SK-N-SH (cell line): Measurements from ENCODE around the gene GRM5. TPM values are rescaled to one million over a fixed set of nuclear protein-coding genes. Genes with fewer than 3 reads are reported as not detected.

Experiments used
- CTCF ChIA-PET: fragments of 300-600, 350-600 bp; formaldehyde crosslinking; extraction: SDS; loops from one replicate; lab custom pipeline; 2021; lab: Yijun Ruan, JAX
- POLR2A ChIA-PET: fragments of 350-600 bp; sonication (Branson Sonifier 250); formaldehyde crosslinking; extraction: SDS; loops from one replicate; lab custom pipeline; 2020; ENCODE audit warnings: antibody characterized with exemption, inconsistent platforms; lab: Yijun Ruan, JAX
- DNase-seq: peaks from one replicate; pipeline ENCODE4 v3.0.0; 2012
- H2AFZ ChIP-seq: fragments of 200-600 bp; sonication (generic); 2 replicates; pipeline ENCODE4 v1.8.1; 2016; ENCODE audit warnings: antibody characterized with exemption, mild to moderate bottlenecking, low read depth
- H3F3A ChIP-seq: fragments of 200-600 bp; sonication (generic); replicated peaks from 2 replicates; pipeline ENCODE3; 2016; ENCODE audit warnings: antibody characterized with exemption, mild to moderate bottlenecking; ENCODE audit not compliant: insufficient read depth
- H3K27ac ChIP-seq, 2 experiments: fragments of 200-500 bp in 1 of 2; fragments of 200-600 bp in 1 of 2; sonication (Bioruptor generic) in 1 of 2; sonication (generic), shearing (Covaris generic) in 1 of 2; 2 replicates each; pipeline versions ENCODE4 v1.5.1 to v1.6.1; 2014 to 2016; ENCODE audit warnings: low read depth in 2 of 2, inconsistent platforms in 1 of 2, low read length in 1 of 2, mild to moderate bottlenecking in 1 of 2, mixed read lengths in 1 of 2
- H3K27me3 ChIP-seq: fragments of 200-600 bp; sonication (generic), shearing (Covaris generic); 2 replicates; pipeline ENCODE4 v1.6.1; 2016; ENCODE audit warnings: mixed run types; ENCODE audit not compliant: insufficient read depth
- H3K36me3 ChIP-seq, 2 experiments: fragments of 200-500 bp in 1 of 2; fragments of 200-600 bp in 1 of 2; sonication (Bioruptor generic) in 1 of 2; sonication (generic) in 1 of 2; replicated peaks in 1 of 2; 2 replicates each; pipeline versions ENCODE3 to v1.5.1; 2014 to 2016; ENCODE audit warnings: low read length in 1 of 2, mild to moderate bottlenecking in 1 of 2; ENCODE audit not compliant: insufficient read depth in 2 of 2, control insufficient read depth in 1 of 2
- H3K4me1 ChIP-seq, 2 experiments: fragments of 200-500 bp in 1 of 2; fragments of 200-600 bp in 1 of 2; sonication (Bioruptor generic) in 1 of 2; sonication (generic), shearing (Covaris generic) in 1 of 2; 2 replicates each; pipeline versions ENCODE4 v1.5.1 to v1.6.1; 2014 to 2016; ENCODE audit warnings: low read depth in 1 of 2, low read length in 1 of 2, mixed run types in 1 of 2; ENCODE audit not compliant: insufficient read depth in 2 of 2, control insufficient read depth in 1 of 2
- H3K4me2 ChIP-seq: fragments of 200-600 bp; sonication (generic), shearing (Covaris generic); 2 replicates; pipeline ENCODE4 v1.6.1; 2017; ENCODE audit warnings: mixed run types
- H3K4me3 ChIP-seq, 2 experiments: fragments of 200-500 bp in 1 of 2; fragments of 200-600 bp in 1 of 2; sonication (Bioruptor generic) in 1 of 2; sonication (generic), shearing (Covaris generic) in 1 of 2; 2 replicates each; pipeline versions ENCODE4 v1.5.1 to v1.8.1; 2014 to 2016; ENCODE audit warnings: low read depth in 2 of 2, inconsistent platforms in 1 of 2, low read length in 1 of 2, mild to moderate bottlenecking in 1 of 2, mixed read lengths in 1 of 2, moderate library complexity in 1 of 2
- H3K79me2 ChIP-seq: fragments of 200-600 bp; sonication (generic); 2 replicates; pipeline ENCODE4 v1.8.1; 2017; ENCODE audit warnings: mild to moderate bottlenecking; ENCODE audit not compliant: insufficient read depth
- H3K9ac ChIP-seq: fragments of 200-600 bp; sonication (generic); 2 replicates; pipeline ENCODE4 v1.6.1; 2017; ENCODE audit warnings: mixed run types
- H3K9me2 ChIP-seq: fragments of 200-600 bp; sonication (generic); 2 replicates; pipeline ENCODE4 v1.6.1; 2017; ENCODE audit warnings: mixed run types
- H3K9me3 ChIP-seq: fragments of 200-600 bp; sonication (generic); 2 replicates; pipeline ENCODE4 v1.6.1; 2017; ENCODE audit warnings: mixed run types, mild to moderate bottlenecking, moderate library complexity
- H4K20me1 ChIP-seq: fragments of 200-600 bp; sonication (generic); 2 replicates; pipeline ENCODE4 v1.6.1; 2017; ENCODE audit warnings: mild to moderate bottlenecking, mixed run types; ENCODE audit not compliant: insufficient read depth
- ELF1 ChIP-seq: IDR thresholded peaks from 2 replicates; pipeline ENCODE4 v1.4.0; 2012
- EP300 ChIP-seq, 2 experiments: IDR thresholded peaks; 2 replicates each; pipeline versions ENCODE4 v1.4.0 to v1.6.1; 2012; ENCODE audit warnings: borderline replicate concordance in 1 of 2, low read depth in 1 of 2, low read length in 1 of 2
- FOXJ3 ChIP-seq: sonication (generic); formaldehyde crosslinking; IDR thresholded peaks from 2 replicates; pipeline ENCODE4 v1.5.1; 2020; ENCODE audit warnings: mild to moderate bottlenecking, missing genetic modification reagents
- GATA2 ChIP-seq: sonication (generic); formaldehyde crosslinking; IDR thresholded peaks from 2 replicates; pipeline ENCODE4 v1.5.0; 2020; ENCODE audit warnings: mild to moderate bottlenecking, missing genetic modification reagents
- MEF2A ChIP-seq: IDR thresholded peaks from 2 replicates; pipeline ENCODE4 v1.4.0; 2012; ENCODE audit warnings: low read depth, borderline replicate concordance
- RCOR1 ChIP-seq: fragments of 150-350 bp; IDR thresholded peaks from 2 replicates; pipeline ENCODE4 v1.6.1; 2017; ENCODE audit warnings: antibody characterized with exemption, low read length
- SMC3 ChIP-seq: IDR thresholded peaks from 2 replicates; pipeline ENCODE4 v1.6.1; 2012; ENCODE audit warnings: low read depth, low read length, improper control_type of control experiment
- WGBS: methylation state at CpG from one replicate; pipeline ENCODE4 v1.1.6; 2017; ENCODE audit warnings: low lambda C conversion rate; 5-methylcytosine and 5-hydroxymethylcytosine counted together
- polyA plus RNA-seq, 3 experiments: library from polyadenylated mRNA; depleted of rRNA; stranded (reverse); fragments of >200 nt; gene quantifications; 2 replicates each; pipeline ENCODE4 v1.2.3, GENCODE V29; 2012
- TF ChIP-seq, protein P1 (sequence below): IDR thresholded peaks from 2 replicates; pipeline ENCODE4 v1.4.0; 2012; ENCODE audit warnings: low read depth, borderline replicate concordance
- TF ChIP-seq, protein P2 (sequence below): IDR thresholded peaks from 2 replicates; pipeline ENCODE4 v1.4.0; 2012; ENCODE audit warnings: low read depth, borderline replicate concordance
- TF ChIP-seq, protein P3 (sequence below): IDR thresholded peaks from 2 replicates; pipeline ENCODE4 v1.6.1; 2012; ENCODE audit warnings: mild to moderate bottlenecking, low read depth, low read length, moderate library complexity
- TF ChIP-seq, protein P4 (sequence below): IDR thresholded peaks from 2 replicates; pipeline ENCODE4 v1.4.0; 2012; ENCODE audit warnings: low read depth

The GRM5 gene
- polyA plus RNA-seq, 1 of the 3 experiments (the other 2 are of a cell fraction): not detected

DNA sequence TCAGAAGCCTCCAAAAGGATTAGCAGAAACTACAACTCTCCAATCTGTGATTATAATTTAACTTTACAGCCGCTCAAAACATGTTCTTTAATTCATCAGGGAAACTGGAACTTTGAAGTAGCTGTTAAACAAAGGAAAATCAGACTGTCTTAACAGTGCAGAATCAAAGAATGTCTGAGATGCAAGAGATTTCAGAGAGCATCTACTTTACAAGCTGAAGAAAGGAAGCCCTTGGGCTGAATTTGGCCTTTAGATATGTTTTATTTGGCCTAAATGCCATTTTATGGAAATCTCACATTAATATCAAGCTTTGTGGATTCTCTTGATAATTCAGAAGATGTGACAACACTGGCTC, 446.7 kb downstream of the GRM5 start:
- H3K4me1 ChIP-seq: no peaks in the 10 kb centered on the region
- WGBS: 8% methylated on average over 1 of the region's 1 CpG
- no peak overlapping the region for H3K27ac ChIP-seq
- H3K4me2 ChIP-seq: no peak overlapping the region
- CTCF ChIA-PET: no interaction called here
- DNase-seq: no peak
- H2AFZ ChIP-seq: no peak overlapping the region
- no peaks in the 10 kb centered on the region for H4K20me1 ChIP-seq
- no peak overlapping the region for H3K9ac ChIP-seq
- no peaks in the 10 kb centered on the region for H3K36me3 ChIP-seq
- POLR2A ChIA-PET: no interaction called here
- H3K9me2 ChIP-seq: no peaks in the 10 kb centered on the region
- no peaks in the 10 kb centered on the region for H3K27me3 ChIP-seq
- H3K4me3 ChIP-seq: no peak overlapping the region
- TF ChIP-seq ELF1: no peak
- TF ChIP-seq, protein P1, sequence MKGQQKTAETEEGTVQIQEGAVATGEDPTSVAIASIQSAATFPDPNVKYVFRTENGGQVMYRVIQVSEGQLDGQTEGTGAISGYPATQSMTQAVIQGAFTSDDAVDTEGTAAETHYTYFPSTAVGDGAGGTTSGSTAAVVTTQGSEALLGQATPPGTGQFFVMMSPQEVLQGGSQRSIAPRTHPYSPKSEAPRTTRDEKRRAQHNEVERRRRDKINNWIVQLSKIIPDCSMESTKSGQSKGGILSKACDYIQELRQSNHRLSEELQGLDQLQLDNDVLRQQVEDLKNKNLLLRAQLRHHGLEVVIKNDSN: no peak
- TF ChIP-seq, protein P2, sequence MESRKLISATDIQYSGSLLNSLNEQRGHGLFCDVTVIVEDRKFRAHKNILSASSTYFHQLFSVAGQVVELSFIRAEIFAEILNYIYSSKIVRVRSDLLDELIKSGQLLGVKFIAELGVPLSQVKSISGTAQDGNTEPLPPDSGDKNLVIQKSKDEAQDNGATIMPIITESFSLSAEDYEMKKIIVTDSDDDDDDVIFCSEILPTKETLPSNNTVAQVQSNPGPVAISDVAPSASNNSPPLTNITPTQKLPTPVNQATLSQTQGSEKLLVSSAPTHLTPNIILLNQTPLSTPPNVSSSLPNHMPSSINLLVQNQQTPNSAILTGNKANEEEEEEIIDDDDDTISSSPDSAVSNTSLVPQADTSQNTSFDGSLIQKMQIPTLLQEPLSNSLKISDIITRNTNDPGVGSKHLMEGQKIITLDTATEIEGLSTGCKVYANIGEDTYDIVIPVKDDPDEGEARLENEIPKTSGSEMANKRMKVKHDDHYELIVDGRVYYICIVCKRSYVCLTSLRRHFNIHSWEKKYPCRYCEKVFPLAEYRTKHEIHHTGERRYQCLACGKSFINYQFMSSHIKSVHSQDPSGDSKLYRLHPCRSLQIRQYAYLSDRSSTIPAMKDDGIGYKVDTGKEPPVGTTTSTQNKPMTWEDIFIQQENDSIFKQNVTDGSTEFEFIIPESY: no peak
- TF ChIP-seq, all 33 proteins: peak for 0
- no peaks in the 10 kb centered on the region for H3K9me3 ChIP-seq
- H3F3A ChIP-seq: no peaks in the 10 kb centered on the region
- no peaks in the 10 kb centered on the region for H3K79me2 ChIP-seq

DNA sequence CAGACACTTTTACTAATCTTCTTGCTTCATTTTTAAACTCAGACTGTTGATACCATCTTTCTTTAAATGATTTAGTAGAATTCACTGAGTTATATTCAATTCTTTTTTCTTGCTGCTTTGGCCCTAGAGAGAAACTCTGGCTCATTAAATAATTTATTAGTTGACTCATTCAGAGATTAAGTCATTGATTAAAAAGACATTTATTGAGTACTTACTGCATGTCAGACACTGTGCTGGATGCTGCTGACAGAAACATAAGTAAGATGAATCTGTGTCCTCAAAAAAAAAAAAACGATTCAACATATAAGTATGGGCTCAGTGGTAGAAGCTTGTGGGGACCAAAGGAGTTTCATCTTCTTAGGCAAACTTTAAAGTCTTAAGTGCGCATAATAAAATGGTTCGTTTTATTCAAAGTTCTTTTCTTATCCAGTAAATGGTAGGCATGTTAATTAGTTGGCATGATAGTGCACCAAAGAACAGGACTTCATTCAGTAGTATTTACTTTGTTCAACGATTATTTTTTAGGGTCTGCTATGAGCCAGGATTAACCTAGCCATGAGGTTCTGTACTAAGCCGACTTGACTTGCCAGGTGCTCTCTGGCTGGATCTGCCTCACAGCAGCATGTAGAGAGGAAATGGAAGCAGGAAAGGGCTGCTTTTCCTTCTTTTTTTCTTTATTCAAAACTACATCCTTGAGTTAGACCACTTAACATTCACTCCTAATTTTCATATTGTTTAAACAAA, 447.3 kb downstream of the GRM5 start:
- ChIA-PET CTCF (no interaction called here), POLR2A (no interaction called here)
- no peak overlapping the region for H3K4me3 ChIP-seq
- no peak overlapping the region for H3K27ac ChIP-seq
- H3K79me2 ChIP-seq: no peaks in the 10 kb centered on the region
- H4K20me1 ChIP-seq: no peaks in the 10 kb centered on the region
- TF ChIP-seq EP300 (IDR thresholded peaks at IDR 0.05; ENCODE audit: borderline replicate concordance in 1 of 2, low read depth in 1 of 2, low read length in 1 of 2) (no peak), SMC3 (no peak), FOXJ3 (no peak), RCOR1 (no peak), MEF2A (no peak), GATA2 (CRISPR knock-in tag) (no peak)
- TF ChIP-seq, protein P3, sequence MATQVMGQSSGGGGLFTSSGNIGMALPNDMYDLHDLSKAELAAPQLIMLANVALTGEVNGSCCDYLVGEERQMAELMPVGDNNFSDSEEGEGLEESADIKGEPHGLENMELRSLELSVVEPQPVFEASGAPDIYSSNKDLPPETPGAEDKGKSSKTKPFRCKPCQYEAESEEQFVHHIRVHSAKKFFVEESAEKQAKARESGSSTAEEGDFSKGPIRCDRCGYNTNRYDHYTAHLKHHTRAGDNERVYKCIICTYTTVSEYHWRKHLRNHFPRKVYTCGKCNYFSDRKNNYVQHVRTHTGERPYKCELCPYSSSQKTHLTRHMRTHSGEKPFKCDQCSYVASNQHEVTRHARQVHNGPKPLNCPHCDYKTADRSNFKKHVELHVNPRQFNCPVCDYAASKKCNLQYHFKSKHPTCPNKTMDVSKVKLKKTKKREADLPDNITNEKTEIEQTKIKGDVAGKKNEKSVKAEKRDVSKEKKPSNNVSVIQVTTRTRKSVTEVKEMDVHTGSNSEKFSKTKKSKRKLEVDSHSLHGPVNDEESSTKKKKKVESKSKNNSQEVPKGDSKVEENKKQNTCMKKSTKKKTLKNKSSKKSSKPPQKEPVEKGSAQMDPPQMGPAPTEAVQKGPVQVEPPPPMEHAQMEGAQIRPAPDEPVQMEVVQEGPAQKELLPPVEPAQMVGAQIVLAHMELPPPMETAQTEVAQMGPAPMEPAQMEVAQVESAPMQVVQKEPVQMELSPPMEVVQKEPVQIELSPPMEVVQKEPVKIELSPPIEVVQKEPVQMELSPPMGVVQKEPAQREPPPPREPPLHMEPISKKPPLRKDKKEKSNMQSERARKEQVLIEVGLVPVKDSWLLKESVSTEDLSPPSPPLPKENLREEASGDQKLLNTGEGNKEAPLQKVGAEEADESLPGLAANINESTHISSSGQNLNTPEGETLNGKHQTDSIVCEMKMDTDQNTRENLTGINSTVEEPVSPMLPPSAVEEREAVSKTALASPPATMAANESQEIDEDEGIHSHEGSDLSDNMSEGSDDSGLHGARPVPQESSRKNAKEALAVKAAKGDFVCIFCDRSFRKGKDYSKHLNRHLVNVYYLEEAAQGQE: no peak
- TF ChIP-seq, protein P4, sequence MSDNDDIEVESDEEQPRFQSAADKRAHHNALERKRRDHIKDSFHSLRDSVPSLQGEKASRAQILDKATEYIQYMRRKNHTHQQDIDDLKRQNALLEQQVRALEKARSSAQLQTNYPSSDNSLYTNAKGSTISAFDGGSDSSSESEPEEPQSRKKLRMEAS: no peak
- no peak overlapping the region for H2AFZ ChIP-seq
- no peak overlapping the region for H3K4me2 ChIP-seq
- no peaks in the 10 kb centered on the region for H3K4me1 ChIP-seq
- 19% methylated on average over 5 of the region's 5 CpGs for WGBS
- no peak overlapping the region for H3K9ac ChIP-seq
- H3F3A ChIP-seq: no peaks in the 10 kb centered on the region
- H3K27me3 ChIP-seq: 0 out of 2 replicates have a peak, but pooled peaks cover 4% of the 10 kb centered on the region
- DNase-seq: no peak
- no peaks in the 10 kb centered on the region for H3K36me3 ChIP-seq
- H3K9me2 ChIP-seq: no peaks in the 10 kb centered on the region
- H3K9me3 ChIP-seq: no peaks in the 10 kb centered on the region
